ENCODE data around the gene ABCD3. TPM values are rescaled to one million over a fixed set of nuclear protein-coding genes. Genes with fewer than 3 reads are reported as not detected.

Gene ABCD3
- total RNA-seq, 1 donor: 35.2 TPM

DNA sequence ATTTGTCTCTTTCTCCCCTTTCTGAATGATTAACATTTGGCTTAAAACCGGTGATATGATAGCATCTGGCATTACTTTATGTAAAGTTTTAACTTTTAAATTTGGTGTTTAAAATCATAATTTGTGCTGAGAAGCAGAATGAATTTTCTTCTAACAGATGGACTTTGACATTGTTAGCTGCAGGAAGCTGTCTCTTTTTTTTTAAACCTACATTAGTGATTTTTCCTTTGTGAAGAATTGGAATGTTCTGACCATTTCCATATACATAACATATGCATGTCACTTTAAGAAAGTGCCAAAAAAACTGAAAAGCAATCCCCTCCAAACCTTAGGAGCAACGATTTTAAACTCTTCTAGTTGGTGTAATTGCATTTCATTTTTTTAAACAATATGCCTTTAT lies 101.2 kb downstream of the ABCD3 start:
- TF ChIP-seq, protein P1, sequence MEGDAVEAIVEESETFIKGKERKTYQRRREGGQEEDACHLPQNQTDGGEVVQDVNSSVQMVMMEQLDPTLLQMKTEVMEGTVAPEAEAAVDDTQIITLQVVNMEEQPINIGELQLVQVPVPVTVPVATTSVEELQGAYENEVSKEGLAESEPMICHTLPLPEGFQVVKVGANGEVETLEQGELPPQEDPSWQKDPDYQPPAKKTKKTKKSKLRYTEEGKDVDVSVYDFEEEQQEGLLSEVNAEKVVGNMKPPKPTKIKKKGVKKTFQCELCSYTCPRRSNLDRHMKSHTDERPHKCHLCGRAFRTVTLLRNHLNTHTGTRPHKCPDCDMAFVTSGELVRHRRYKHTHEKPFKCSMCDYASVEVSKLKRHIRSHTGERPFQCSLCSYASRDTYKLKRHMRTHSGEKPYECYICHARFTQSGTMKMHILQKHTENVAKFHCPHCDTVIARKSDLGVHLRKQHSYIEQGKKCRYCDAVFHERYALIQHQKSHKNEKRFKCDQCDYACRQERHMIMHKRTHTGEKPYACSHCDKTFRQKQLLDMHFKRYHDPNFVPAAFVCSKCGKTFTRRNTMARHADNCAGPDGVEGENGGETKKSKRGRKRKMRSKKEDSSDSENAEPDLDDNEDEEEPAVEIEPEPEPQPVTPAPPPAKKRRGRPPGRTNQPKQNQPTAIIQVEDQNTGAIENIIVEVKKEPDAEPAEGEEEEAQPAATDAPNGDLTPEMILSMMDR (IDR thresholded peaks at IDR 0.05; ENCODE audit: insufficient read depth, low read length): no peak
- H3K4me3 ChIP-seq (ENCODE audit: low read depth, low read length): no peak overlapping the region
- no peak for DNase-seq (ENCODE audit: low read depth)

DNA sequence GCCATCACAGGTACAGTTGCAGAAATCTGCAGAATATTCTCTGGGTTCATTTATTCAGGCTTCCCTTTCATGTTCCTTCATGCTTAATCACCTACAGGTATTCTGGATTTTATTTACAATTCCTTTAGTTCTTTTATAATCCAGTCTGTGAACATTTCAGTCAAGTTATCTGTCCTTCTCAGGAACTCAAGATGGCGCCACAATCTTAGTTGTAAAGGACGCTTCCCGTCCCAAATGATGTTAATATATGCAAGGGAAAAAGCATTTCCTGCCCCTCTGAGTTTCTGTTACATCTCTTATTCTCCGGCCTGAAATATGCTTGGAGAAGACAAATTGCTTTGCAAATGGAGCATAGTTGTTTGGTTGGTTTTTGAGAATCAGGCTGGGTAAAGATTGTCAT lies 104.1 kb downstream of the ABCD3 start:
- TF ChIP-seq, protein P1 (IDR thresholded peaks at IDR 0.05; ENCODE audit: insufficient read depth, low read length): peak; percentile 59
- DNase-seq (ENCODE audit: low read depth): peak; percentile 82
- no peak overlapping the region for H3K4me3 ChIP-seq (ENCODE audit: low read depth, low read length)

DNA sequence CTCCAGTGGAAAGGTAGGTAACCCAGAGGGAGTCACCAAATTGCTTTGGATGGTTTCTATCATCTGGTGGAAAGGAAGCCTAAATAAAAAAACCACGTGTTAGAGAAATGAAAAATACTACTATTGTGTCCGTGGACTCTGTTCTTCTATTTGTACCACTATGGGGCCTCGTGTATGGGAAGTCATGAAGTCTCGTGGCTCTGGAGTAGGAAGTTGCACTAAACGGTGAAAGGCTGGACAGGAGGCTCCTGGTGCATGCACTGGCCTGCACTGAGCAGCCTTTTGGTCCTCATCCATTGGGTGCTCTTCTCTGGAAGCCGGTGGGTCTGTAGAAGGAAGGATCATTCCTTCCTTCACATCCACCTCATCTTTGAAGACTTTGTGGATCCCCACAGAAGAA lies 106.3 kb downstream of the ABCD3 start:
- H3K4me3 ChIP-seq (ENCODE audit: low read depth, low read length): no peak overlapping the region
- DNase-seq (ENCODE audit: low read depth): no peak
- TF ChIP-seq, protein P1 (IDR thresholded peaks at IDR 0.05; ENCODE audit: insufficient read depth, low read length): no peak

DNA sequence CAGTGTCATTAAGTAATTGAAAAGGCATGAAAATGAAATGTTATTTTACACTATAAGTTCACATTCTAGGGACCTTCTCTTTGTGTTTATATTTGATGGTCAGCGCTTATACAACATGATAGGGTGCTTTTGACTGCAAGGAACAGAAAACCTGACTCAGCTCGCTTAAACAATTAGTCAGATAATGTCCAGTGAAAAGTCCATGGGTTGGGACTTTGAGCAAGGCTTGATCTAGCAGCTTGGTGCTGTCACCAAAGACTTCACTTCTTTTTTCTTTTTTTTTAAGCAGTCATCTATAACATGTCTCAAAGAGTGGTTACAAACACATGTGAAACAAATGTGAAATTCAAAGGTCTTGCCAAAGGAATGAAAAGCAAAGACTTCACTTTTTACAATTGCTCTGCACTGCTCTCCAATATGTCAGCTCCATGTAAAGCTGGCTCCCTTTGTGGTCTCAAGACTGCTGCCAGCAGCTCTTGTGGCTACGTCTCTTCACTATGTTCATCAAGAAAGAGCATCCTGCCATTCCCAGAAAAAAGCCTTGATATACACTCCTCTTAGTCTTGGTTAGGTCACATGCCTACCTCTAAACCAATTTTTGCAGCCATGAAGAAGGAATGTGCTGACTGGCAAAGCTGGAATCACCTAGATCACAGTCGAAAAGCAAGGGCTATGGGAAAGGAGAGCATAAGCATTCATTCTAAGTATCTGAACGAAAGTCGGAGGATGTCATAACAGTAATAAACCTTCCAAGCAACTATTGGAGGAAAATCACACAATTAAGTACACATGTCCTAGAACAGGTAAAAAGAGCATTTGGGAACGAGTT lies 108.2 kb downstream of the ABCD3 start:
- H3K4me3 ChIP-seq (ENCODE audit: low read depth, low read length): no peak overlapping the region
- DNase-seq (ENCODE audit: low read depth): no peak
- TF ChIP-seq, protein P1 (IDR thresholded peaks at IDR 0.05; ENCODE audit: insufficient read depth, low read length): no peak

DNA sequence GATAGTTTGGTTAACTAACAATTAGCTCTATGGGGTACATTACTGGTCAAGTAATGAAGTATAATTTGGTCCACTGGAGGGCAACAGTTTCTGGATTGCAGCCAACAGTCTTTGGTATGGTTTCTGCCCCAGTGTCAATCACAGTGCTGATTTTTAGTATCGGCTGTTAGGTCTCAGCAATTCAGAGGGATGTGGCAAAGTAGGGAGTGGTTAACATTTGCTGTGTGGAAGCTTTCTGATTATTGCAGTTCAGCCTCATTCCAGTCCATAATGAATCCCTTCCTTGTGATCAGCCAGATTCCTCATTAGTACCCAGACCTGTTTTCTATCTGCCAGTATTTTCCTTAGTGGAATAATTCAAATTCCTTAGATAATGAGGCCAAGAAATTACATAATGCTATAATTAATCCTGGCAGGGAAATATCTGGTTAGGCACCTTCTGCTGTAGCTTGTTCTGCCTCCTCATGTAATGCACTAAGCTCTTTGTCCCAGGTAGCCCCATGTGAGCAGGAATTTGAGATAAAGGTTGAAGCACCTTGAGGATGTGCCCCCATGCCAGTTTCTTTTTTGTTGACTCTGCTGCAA lies 109.3 kb downstream of the ABCD3 start:
- no peak for DNase-seq (ENCODE audit: low read depth)
- TF ChIP-seq, protein P1 (IDR thresholded peaks at IDR 0.05; ENCODE audit: insufficient read depth, low read length): peak; percentile 2
- no peak overlapping the region for H3K4me3 ChIP-seq (ENCODE audit: low read depth, low read length)

DNA sequence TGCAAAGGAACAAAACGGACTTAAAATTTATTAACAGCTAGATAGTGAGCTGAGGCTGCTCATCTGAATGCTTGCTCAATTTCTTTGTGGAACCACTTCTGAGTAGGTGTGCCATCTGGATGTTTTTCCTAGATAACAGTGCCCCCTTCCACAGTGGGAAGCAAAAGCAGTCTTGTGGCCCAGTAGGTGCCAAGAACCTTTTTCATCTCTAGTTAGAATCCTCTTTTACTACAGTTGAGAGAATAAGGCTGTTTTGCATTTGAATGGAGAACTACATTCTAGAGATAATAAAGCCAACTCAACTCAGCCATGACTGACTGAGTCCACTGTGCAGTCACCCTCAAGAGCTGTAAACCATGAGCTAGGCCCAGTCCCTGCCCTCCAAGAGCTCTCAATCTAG lies 110.1 kb downstream of the ABCD3 start:
- H3K4me3 ChIP-seq (ENCODE audit: low read depth, low read length): no peak overlapping the region
- no peak for DNase-seq (ENCODE audit: low read depth)
- TF ChIP-seq, protein P1 (IDR thresholded peaks at IDR 0.05; ENCODE audit: insufficient read depth, low read length): no peak

Measured in fibroblast of the aortic adventitia (primary cell).